K562 (cell line): Measurements from ENCODE around the gene RELCH. TPM values are rescaled to one million over a fixed set of nuclear protein-coding genes. Genes with fewer than 3 reads are reported as not detected.
A peak's percentile ranks its signal among the peaks of the same experiment; 100 is the strongest.

Source experiments
- ARID3B ChIP-seq: fragments of 250-450 bp; sonication (Bioruptor Pico); IDR thresholded peaks from 2 replicates; pipeline ENCODE4 v1.4.0; 2020; ENCODE audit warnings: borderline replicate concordance
- ATF3 ChIP-seq, 2 experiments: fragments of 450-650 bp in 1 of 2; sonication (generic) in 1 of 2; formaldehyde crosslinking in 1 of 2; IDR thresholded peaks in 1 of 2; conservative IDR thresholded peaks in 1 of 2; 2 replicates each; pipeline versions ENCODE4 v1.6.1 to v1.8.1; 2016 to 2023; ENCODE audit warnings: mild to moderate bottlenecking in 2 of 2, moderate library complexity in 2 of 2, inconsistent platforms in 1 of 2, missing genetic modification reagents in 1 of 2
- BHLHE40 ChIP-seq: IDR thresholded peaks from 2 replicates; pipeline ENCODE4 v1.6.1; 2011; ENCODE audit warnings: low read length, improper control_type of control experiment
- C11orf30 ChIP-seq: fragments of 450-650 bp; IDR thresholded peaks from 2 replicates; pipeline ENCODE4 v1.6.1; 2016; ENCODE audit warnings: low read depth, mild to moderate bottlenecking
- CEBPZ ChIP-seq: fragments of 150-350 bp; IDR thresholded peaks from 2 replicates; pipeline ENCODE4 v1.6.1; 2014; ENCODE audit warnings: low read depth, mild to moderate bottlenecking, low read length, borderline replicate concordance
- CHCHD3 ChIP-seq: fragments of 250-450 bp; sonication (Bioruptor Pico); IDR thresholded peaks from 2 replicates; pipeline ENCODE4 v2.1.2; 2022; ENCODE audit warnings: mild to moderate bottlenecking
- HDAC3 ChIP-seq: fragments of 450-650 bp; IDR thresholded peaks from 2 replicates; pipeline ENCODE4 v1.6.1; 2018; ENCODE audit warnings: borderline replicate concordance, mild to moderate bottlenecking, moderate library complexity; ENCODE audit not compliant: partially characterized antibody
- KDM4B ChIP-seq, 2 experiments: fragments of 450-650 bp in 1 of 2; sonication (generic) in 1 of 2; IDR thresholded peaks; 2 replicates each; pipeline ENCODE4 v1.6.1; 2016 to 2017; ENCODE audit warnings: borderline replicate concordance in 2 of 2, antibody characterized with exemption in 1 of 2, low read depth in 1 of 2, mild to moderate bottlenecking in 1 of 2
- MECOM ChIP-seq: fragments of 250-450 bp; sonication (Bioruptor Pico); IDR thresholded peaks from 2 replicates; pipeline ENCODE4 v1.8.0; 2022; ENCODE audit warnings: inconsistent platforms
- MEF2A ChIP-seq: IDR thresholded peaks from 2 replicates; pipeline ENCODE4 v1.6.1; 2011; ENCODE audit warnings: low read depth, mild to moderate bottlenecking, low read length, moderate library complexity; ENCODE audit not compliant: control insufficient read depth
- MNT ChIP-seq, 2 experiments: fragments of 450-650 bp; conservative IDR thresholded peaks; 2 replicates each; pipeline ENCODE4 v1.6.1; 2017; ENCODE audit warnings: mild to moderate bottlenecking in 2 of 2, moderate library complexity in 2 of 2
- MTA3 ChIP-seq: fragments of 450-650 bp; formaldehyde crosslinking; IDR thresholded peaks from 2 replicates; pipeline ENCODE4 v1.6.1; 2017; ENCODE audit warnings: mild to moderate bottlenecking, borderline replicate concordance
- NFRKB ChIP-seq: fragments of 450-650 bp; IDR thresholded peaks from 2 replicates; pipeline ENCODE4 v1.6.1; 2016; ENCODE audit warnings: low read depth
- OTX1 ChIP-seq: fragments of 450-650 bp; formaldehyde crosslinking; IDR thresholded peaks from 2 replicates; pipeline ENCODE4 v1.4.0; 2022; ENCODE audit warnings: mild to moderate bottlenecking
- POLR3G ChIP-seq: IDR thresholded peaks from 2 replicates; pipeline ENCODE4 v1.6.1; 2011; ENCODE audit not compliant: insufficient read length, insufficient replicate concordance; ENCODE audit errors: extremely low read depth
- SREBF2 ChIP-seq: sonication (generic); formaldehyde crosslinking; IDR thresholded peaks from 2 replicates; pipeline ENCODE4 v1.4.0; 2020; ENCODE audit warnings: mild to moderate bottlenecking, missing genetic modification reagents
- SRSF7 ChIP-seq: fragments of 200-400 bp; formaldehyde crosslinking; optimal IDR thresholded peaks from 2 replicates; pipeline ENCODE3; 2017; ENCODE audit warnings: mild to moderate bottlenecking, low read depth, low read length
- TCF7 ChIP-seq: sonication (generic); IDR thresholded peaks from 2 replicates; pipeline ENCODE4 v1.6.1; 2016; ENCODE audit warnings: antibody characterized with exemption, borderline replicate concordance
- XRCC3 ChIP-seq: fragments of 450-650 bp; IDR thresholded peaks from 2 replicates; pipeline ENCODE4 v1.6.1; 2017; ENCODE audit warnings: mild to moderate bottlenecking, moderate library complexity
- polyA plus RNA-seq, 8 experiments: library from polyadenylated mRNA; depleted of rRNA in 4 of 8; stranded (reverse) in 5 of 8; unstranded in 3 of 8; fragments of >200 nt; fragmentation: Nextera tagmentation in 2 of 8; fragmentation: Illumina TruSeq in 1 of 8; extraction: Ambion mirVana in 2 of 8; extraction: Trizol in 1 of 8; gene quantifications; 2 replicates each; pipeline versions ENCODE4 v1.2.1 to v1.2.3, GENCODE V29; 2011 to 2014; ENCODE audit warnings: inconsistent platforms in 1 of 8, missing spikeins in 1 of 8
- total RNA-seq, 7 experiments: library from RNA; depleted of rRNA in 6 of 7; stranded (reverse); fragments of >200 nt in 6 of 7; fragmentation: Illumina TruSeq in 2 of 7; extraction: Trizol in 2 of 7; gene quantifications; 2 replicates each; pipeline versions ENCODE4 v1.2.1 to v1.2.3, GENCODE V29; 2011 to 2021; ENCODE audit warnings: low replicate concordance in 1 of 7

The RELCH gene
- total and polyA plus RNA-seq, 9 of the 15 experiments (the other 6 are each of a cell fraction or from before 2014, with no cell fraction given): 1.4 to 13.6 (median 7.6) TPM

- TF ChIP-seq ARID3B: no peak
- no peak for TF ChIP-seq SREBF2 (CRISPR knock-in tag)
- no peak for TF ChIP-seq CHCHD3 (CRISPR knock-in tag)
- no peak for TF ChIP-seq MTA3
- peak; percentile 57; the same call in 1 of the 2 replicates for TF ChIP-seq MEF2A
- TF ChIP-seq POLR3G: no peak
- TF ChIP-seq HDAC3: no peak
- no peak for TF ChIP-seq MECOM (CRISPR knock-in tag)
- no peak for TF ChIP-seq CEBPZ
- TF ChIP-seq XRCC3: no peak
- no peak for TF ChIP-seq TCF7
- TF ChIP-seq ATF3 (IDR thresholded peaks at IDR 0.05): peak; percentile 41; the same call in 1 of the 2 replicates
- TF ChIP-seq ATF3 (CRISPR knock-in tag; conservative IDR thresholded peaks at IDR 0.05): no peak
- TF ChIP-seq SRSF7: no peak
- TF ChIP-seq C11orf30: 0 out of 2 replicates have a peak, but pooled peaks have one; percentile 7
- TF ChIP-seq OTX1 (CRISPR knock-in tag): no peak
- TF ChIP-seq KDM4B (IDR thresholded peaks at IDR 0.05; ENCODE audit: borderline replicate concordance in 2 of 2, low read depth in 1 of 2): no peak
- TF ChIP-seq MNT (conservative IDR thresholded peaks at IDR 0.05): no peak
- TF ChIP-seq BHLHE40: no peak
- no peak for TF ChIP-seq NFRKB
Observed at GRCh38 chr18:62170857-62171256, 16.2 kb upstream of the RELCH start (continued).
